Naive B cell (primary cell): ENCODE results near the gene KRTAP10-4. TPM values are rescaled to one million over a fixed set of nuclear protein-coding genes. Genes with fewer than 3 reads are reported as not detected.
"Not testable (repeated sequence)": the region's sequence is repeated elsewhere in the genome, so short reads cannot be mapped to it uniquely, and the experiment has no call there.

Experiments
- ATAC-seq, 2 donors: fragments of 150-1000 bp; cut with Tn5 transposase; 2 replicates each; pipeline ENCODE4 v1.10.0; 2021; ENCODE audit warnings: low read depth in 2 of 2, mild to moderate bottlenecking in 2 of 2, moderate library complexity in 2 of 2
- DNase-seq: peaks from one replicate; pipeline ENCODE4 v3.0.0; 2022
- H3K27ac Mint-ChIP-seq, 6 donors: one replicate each; pipeline ENCODE4 v1.8.0; 2020 to 2022; ENCODE audit warnings: mild to moderate bottlenecking in 6 of 6, mixed read lengths in 6 of 6, moderate library complexity in 5 of 6, inconsistent platforms in 2 of 6
- H3K27me3 Mint-ChIP-seq, 3 donors: one replicate each; pipeline ENCODE4 v1.8.0; 2021 to 2022; ENCODE audit warnings: mixed read lengths in 3 of 3, mild to moderate bottlenecking in 1 of 3
- H3K36me3 Mint-ChIP-seq, 2 donors: one replicate each; pipeline ENCODE4 v1.8.0; 2020 to 2022; ENCODE audit warnings: mixed read lengths in 2 of 2, inconsistent platforms in 1 of 2, mild to moderate bottlenecking in 1 of 2
- H3K4me1 Mint-ChIP-seq, 3 donors: one replicate each; pipeline ENCODE4 v1.8.0; 2020 to 2022; ENCODE audit warnings: mixed read lengths in 3 of 3, inconsistent platforms in 1 of 3, mild to moderate bottlenecking in 1 of 3, moderate library complexity in 1 of 3
- H3K4me3 Mint-ChIP-seq, 8 donors: one replicate each; pipeline ENCODE4 v1.8.0; 2020 to 2022; ENCODE audit warnings: mild to moderate bottlenecking in 8 of 8, mixed read lengths in 8 of 8, moderate library complexity in 8 of 8, inconsistent platforms in 2 of 8
- H3K9me3 Mint-ChIP-seq, 7 donors: one replicate each; pipeline ENCODE4 v1.8.0; 2020 to 2022; ENCODE audit warnings: mixed read lengths in 7 of 7, mild to moderate bottlenecking in 5 of 7, inconsistent platforms in 2 of 7, moderate library complexity in 1 of 7
- polyA plus RNA-seq, 6 donors: library from polyadenylated mRNA; unstranded; fragments of 300-500 nt; fragmentation: Illumina TruSeq; gene quantifications; one replicate each; pipeline ENCODE4 v1.2.3, GENCODE V29; 2021; ENCODE audit warnings: low read depth in 6 of 6

KRTAP10-4 gene
- polyA plus RNA-seq, 6 donors from 2014 or later = not detected

- Mint-ChIP-seq H3K27ac (no peak overlapping the region), H3K27me3 (peaks cover under 1 to 29% (median 25%) of the 10 kb centered on the region in 3 donors), H3K4me3 (no peak overlapping the region), H3K36me3 (peaks cover 11 to 14% of the 10 kb centered on the region in 2 donors), H3K4me1 (peaks cover 4 to 8% (median 5%) of the 10 kb centered on the region in 3 donors), H3K9me3 (peaks cover 7 to 26% (median 23%) of the 10 kb centered on the region in 7 donors)
- no peak for ATAC-seq
- DNase-seq = no peak
Measured at GRCh38 chr21:44542716-44543115, 30.8 kb upstream of the KRTAP10-4 start.

GRCh38 chr21:44544566-44544965 is 29.0 kb upstream of the KRTAP10-4 start:
- Mint-ChIP-seq H3K9me3 (peaks cover 7 to 34% (median 28%) of the 10 kb centered on the region in 7 donors), H3K4me1 (peaks cover 6 to 15% (median 7%) of the 10 kb centered on the region in 3 donors)
- DNase-seq = no peak

GRCh38 chr21:44547656-44548331 is 25.7 kb upstream of the KRTAP10-4 start:
- peaks cover 15 to 43% (median 38%) of the 10 kb centered on the region in 3 donors for H3K27me3 Mint-ChIP-seq
- peaks cover 13 to 31% of the 10 kb centered on the region in 2 donors for H3K36me3 Mint-ChIP-seq
- no peak for ATAC-seq
- no peak for DNase-seq
- H3K4me3 Mint-ChIP-seq = peak overlapping the region in 4 of 8 donors; percentile 41 to 71 (median 60)
- H3K4me1 Mint-ChIP-seq = peaks cover 6 to 15% (median 7%) of the 10 kb centered on the region in 3 donors
- peak overlapping the region in 3 of 6 donors; percentile 42 to 96 (median 56) for H3K27ac Mint-ChIP-seq
- H3K9me3 Mint-ChIP-seq = peaks cover 7 to 36% (median 28%) of the 10 kb centered on the region in 7 donors

More at GRCh38 chr21:44544566-44544965, 29.0 kb upstream of the KRTAP10-4 start:
- Mint-ChIP-seq H3K36me3 (peaks cover 13 to 31% of the 10 kb centered on the region in 2 donors), H3K4me3 (no peak overlapping the region), H3K27me3 (peaks cover 15 to 27% (median 25%) of the 10 kb centered on the region in 3 donors), H3K27ac (peak overlapping the region in 1 of 6 donors; percentile 38)
- no peak for ATAC-seq

- Mint-ChIP-seq H3K9me3 (peaks cover 7 to 36% (median 28%) of the 10 kb centered on the region in 7 donors), H3K36me3 (peaks cover 13 to 31% of the 10 kb centered on the region in 2 donors), H3K27ac (peak overlapping the region in 1 of 6 donors; percentile 23), H3K4me1 (peaks cover 6 to 15% (median 7%) of the 10 kb centered on the region in 3 donors), H3K27me3 (peaks cover 19 to 49% (median 38%) of the 10 kb centered on the region in 3 donors), H3K4me3 (no peak overlapping the region)
- no peak for ATAC-seq
- no peak for DNase-seq
Measured at GRCh38 chr21:44548381-44548780, 25.1 kb upstream of the KRTAP10-4 start.

GRCh38 chr21:44548922-44549321 is 24.6 kb upstream of the KRTAP10-4 start:
- no peak for ATAC-seq
- Mint-ChIP-seq H3K27ac (peak overlapping the region in 2 of 6 donors; percentile 1 to 23), H3K36me3 (peaks cover 13 to 31% of the 10 kb centered on the region in 2 donors), H3K4me1 (peaks cover 6 to 15% (median 7%) of the 10 kb centered on the region in 3 donors), H3K27me3 (peaks cover 20 to 55% (median 39%) of the 10 kb centered on the region in 3 donors), H3K4me3 (no peak overlapping the region), H3K9me3 (peaks cover 8 to 39% (median 28%) of the 10 kb centered on the region in 7 donors)
- DNase-seq = no peak

- H3K4me1 Mint-ChIP-seq = peaks cover 6 to 15% (median 7%) of the 10 kb centered on the region in 3 donors
- H3K9me3 Mint-ChIP-seq = peaks cover 9 to 41% (median 28%) of the 10 kb centered on the region in 7 donors
- DNase-seq = no peak
- H3K36me3 Mint-ChIP-seq = peaks cover 13 to 31% of the 10 kb centered on the region in 2 donors
- peaks cover 20 to 62% (median 46%) of the 10 kb centered on the region in 3 donors for H3K27me3 Mint-ChIP-seq
- no peak for ATAC-seq
- no peak overlapping the region for H3K4me3 Mint-ChIP-seq
- no peak overlapping the region for H3K27ac Mint-ChIP-seq
Measured at GRCh38 chr21:44549525-44550211, 23.9 kb upstream of the KRTAP10-4 start.

DNA sequence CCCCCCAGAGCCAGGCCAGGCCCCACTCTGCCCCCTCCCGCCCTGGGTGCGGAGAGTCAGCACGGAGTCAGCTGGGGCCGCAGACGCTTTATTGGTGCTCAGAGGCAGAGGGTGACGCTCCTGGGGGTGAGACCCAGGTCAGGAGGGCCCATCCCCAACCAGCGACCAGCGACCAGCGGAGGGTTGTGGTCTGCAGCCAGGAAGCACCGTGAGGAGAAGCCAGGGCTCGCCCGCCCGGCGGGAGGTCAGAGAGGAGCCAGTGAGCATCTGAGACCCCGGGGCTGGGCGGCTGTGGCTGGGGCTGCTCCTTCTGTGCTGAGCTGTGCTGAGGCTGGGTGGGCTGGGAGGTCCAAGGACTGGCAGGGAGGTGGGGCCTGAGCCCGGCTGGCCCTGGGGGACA is 23.2 kb upstream of the KRTAP10-4 start:
- H3K36me3 Mint-ChIP-seq = peaks cover 13 to 31% of the 10 kb centered on the region in 2 donors
- peaks cover 6 to 15% (median 7%) of the 10 kb centered on the region in 3 donors for H3K4me1 Mint-ChIP-seq
- not testable (repeated sequence) for H3K27ac Mint-ChIP-seq, H3K4me3 Mint-ChIP-seq, ATAC-seq, DNase-seq
- peaks cover 20 to 68% (median 53%) of the 10 kb centered on the region in 3 donors for H3K27me3 Mint-ChIP-seq
- H3K9me3 Mint-ChIP-seq = peaks cover 9 to 40% (median 28%) of the 10 kb centered on the region in 7 donors

- no peak for DNase-seq
- Mint-ChIP-seq H3K4me3 (no peak overlapping the region), H3K27ac (peak overlapping the region in 1 of 6 donors; percentile 26), H3K9me3 (peaks cover 9 to 35% (median 23%) of the 10 kb centered on the region in 7 donors), H3K27me3 (peaks cover 20 to 71% (median 53%) of the 10 kb centered on the region in 3 donors), H3K4me1 (peaks cover 7 to 17% (median 7%) of the 10 kb centered on the region in 3 donors), H3K36me3 (peaks cover 13 to 31% of the 10 kb centered on the region in 2 donors)
- no peak for ATAC-seq
Measured at GRCh38 chr21:44550807-44551206, 22.7 kb upstream of the KRTAP10-4 start.

GRCh38 chr21:44551340-44551961 is 22.1 kb upstream of the KRTAP10-4 start, which contains the start of gene KRTAP10-2:
Gene KRTAP10-2, minus strand, starts transcription at chr21:44551505. Its CDS starts 47 bp downstream, at chr21:44551458.
- no peak within 1 kb of the TSS for H3K4me3 Mint-ChIP-seq
- DNase-seq (no peak), ATAC-seq (no peak)
- H3K4me1 Mint-ChIP-seq = peaks cover 7 to 20% (median 11%) of the 10 kb centered on the region in 3 donors
- H3K27me3 Mint-ChIP-seq = peaks cover 20 to 75% (median 53%) of the 10 kb centered on the region in 3 donors
- H3K36me3 Mint-ChIP-seq = peaks cover 13 to 29% of the 10 kb centered on the region in 2 donors
- H3K27ac Mint-ChIP-seq = peak within 1 kb of the TSS in 1 of 6 donors; percentile 26
- peaks cover 9 to 28% (median 18%) of the 10 kb centered on the region in 7 donors for H3K9me3 Mint-ChIP-seq

GRCh38 chr21:44552136-44552535 is 21.4 kb upstream of the KRTAP10-4 start:
- Mint-ChIP-seq H3K4me1 (peaks cover 9 to 18% (median 11%) of the 10 kb centered on the region in 3 donors), H3K27me3 (peaks cover 26 to 79% (median 57%) of the 10 kb centered on the region in 3 donors), H3K9me3 (peaks cover 3 to 21% (median 11%) of the 10 kb centered on the region in 7 donors), H3K36me3 (peaks cover 7 to 25% of the 10 kb centered on the region in 2 donors), H3K27ac (no peak overlapping the region), H3K4me3 (no peak overlapping the region)
- ATAC-seq = no peak
- DNase-seq = no peak

DNA sequence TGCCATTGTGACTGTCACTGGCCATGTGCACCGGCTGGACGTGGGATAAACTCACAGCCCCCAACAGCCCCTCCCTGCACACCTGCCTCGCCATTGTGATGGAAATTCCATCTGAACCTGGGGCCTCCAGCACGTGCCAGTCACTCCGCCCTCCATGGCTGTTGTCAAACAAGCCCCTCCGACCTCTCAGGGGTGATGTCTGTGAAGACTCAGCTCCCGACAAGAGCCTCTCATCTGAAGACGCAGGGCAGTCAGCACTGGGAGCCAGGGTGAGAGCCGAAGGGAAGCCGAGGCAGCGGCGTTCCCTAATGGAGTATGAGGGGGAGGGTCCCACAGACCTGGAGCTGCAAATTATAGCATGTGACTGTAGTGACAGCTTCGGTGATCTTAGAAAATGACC is 20.8 kb upstream of the KRTAP10-4 start:
- H3K27me3 Mint-ChIP-seq = peaks cover 27 to 84% (median 62%) of the 10 kb centered on the region in 3 donors
- H3K36me3 Mint-ChIP-seq = peaks cover 2 to 25% of the 10 kb centered on the region in 2 donors
- DNase-seq (no peak), ATAC-seq (no peak)
- H3K4me3 Mint-ChIP-seq = no peak overlapping the region
- H3K27ac Mint-ChIP-seq = no peak overlapping the region
- peaks cover 2 to 16% (median 6%) of the 10 kb centered on the region in 7 donors for H3K9me3 Mint-ChIP-seq
- peaks cover 7 to 13% (median 7%) of the 10 kb centered on the region in 3 donors for H3K4me1 Mint-ChIP-seq

DNA sequence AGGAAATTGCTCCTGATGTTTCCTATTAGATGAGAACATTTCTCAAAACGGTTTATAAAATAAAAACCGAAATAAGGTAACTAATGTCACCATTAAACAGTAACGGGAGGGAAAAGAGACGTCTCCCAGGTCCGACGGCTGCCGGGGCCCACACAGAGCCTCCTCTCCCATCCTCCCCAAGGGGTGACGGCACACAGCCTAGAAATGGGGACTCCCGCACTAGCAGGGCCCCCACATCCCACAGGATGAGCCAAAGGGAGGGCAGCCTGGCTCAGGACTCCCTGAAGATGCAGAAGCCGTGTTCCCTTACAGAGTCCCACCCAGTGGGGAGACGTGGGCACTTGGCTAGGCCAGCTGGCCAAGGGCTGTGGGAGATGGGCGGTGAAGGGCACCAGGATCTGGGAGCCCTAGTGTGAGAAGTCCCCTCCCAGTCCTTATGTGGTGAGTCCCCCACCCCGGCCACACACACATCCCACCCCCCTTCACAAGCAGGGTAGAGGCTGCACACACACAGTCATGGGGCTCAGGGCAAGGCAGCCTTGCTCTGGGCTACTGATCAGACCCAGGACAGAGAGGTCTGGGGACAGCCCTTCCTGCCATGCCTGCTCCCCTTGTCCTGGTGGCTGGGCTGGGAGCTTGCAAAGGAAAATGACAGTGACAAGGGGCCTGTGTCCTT is 18.2 kb upstream of the KRTAP10-4 start:
- no peak for DNase-seq
- Mint-ChIP-seq H3K36me3 (peaks cover 0 to 14% of the 10 kb centered on the region in 2 donors), H3K4me1 (peaks cover 5 to 10% (median 5%) of the 10 kb centered on the region in 3 donors), H3K27ac (no peak overlapping the region), H3K4me3 (no peak overlapping the region), H3K9me3 (peaks cover 0 to 19% (median 6%) of the 10 kb centered on the region in 7 donors), H3K27me3 (peaks cover 12 to 76% (median 56%) of the 10 kb centered on the region in 3 donors)
- no peak for ATAC-seq
